SJCRH30 (cell line): ENCODE results near the gene LCLAT1. TPM values are rescaled to one million over a fixed set of nuclear protein-coding genes. Genes with fewer than 3 reads are reported as not detected.
A peak's percentile ranks its signal among the peaks of the same experiment; 100 is the strongest.
"Not testable (repeated sequence)": the region's sequence is repeated elsewhere in the genome, so short reads cannot be mapped to it uniquely, and the experiment has no call there.

ENCODE experiments used
- DNase-seq, 2 experiments: peaks; one replicate each; pipeline ENCODE4 v3.0.0-alpha.2; 2015 to 2020
- H3K27ac ChIP-seq: fragments of 250-450 bp; sonication (Bioruptor Pico); 2 replicates; pipeline ENCODE4 v1.5.1; 2020; ENCODE audit warnings: mild to moderate bottlenecking, moderate library complexity
- H3K27me3 ChIP-seq: fragments of 250-450 bp; sonication (Bioruptor Pico); 2 replicates; pipeline ENCODE4 v1.5.1; 2020; ENCODE audit warnings: mild to moderate bottlenecking, moderate library complexity
- H3K36me3 ChIP-seq: fragments of 250-450 bp; sonication (Bioruptor Pico); 2 replicates; pipeline ENCODE4 v1.5.1; 2020; ENCODE audit warnings: mild to moderate bottlenecking, moderate library complexity
- H3K4me1 ChIP-seq: fragments of 250-450 bp; sonication (Bioruptor Pico); 2 replicates; pipeline ENCODE4 v1.5.1; 2020; ENCODE audit warnings: mild to moderate bottlenecking, moderate library complexity
- H3K4me3 ChIP-seq: fragments of 250-450 bp; sonication (Bioruptor Pico); 2 replicates; pipeline ENCODE4 v1.5.1; 2020; ENCODE audit warnings: mild to moderate bottlenecking, moderate library complexity
- H3K9me3 ChIP-seq: fragments of 250-450 bp; sonication (Bioruptor Pico); replicated peaks from 2 replicates; pipeline ENCODE4 v1.5.1; 2020; ENCODE audit warnings: mild to moderate bottlenecking, moderate library complexity
- total RNA-seq: library from RNA; depleted of rRNA; stranded (reverse); fragments of >200 nt; shearing (Covaris generic); gene quantifications from 2 replicates; pipeline ENCODE4 v1.2.3, GENCODE V29; 2014

The LCLAT1 gene
- total RNA-seq, 1 experiment from 2014 or later: 35.9 TPM

DNA sequence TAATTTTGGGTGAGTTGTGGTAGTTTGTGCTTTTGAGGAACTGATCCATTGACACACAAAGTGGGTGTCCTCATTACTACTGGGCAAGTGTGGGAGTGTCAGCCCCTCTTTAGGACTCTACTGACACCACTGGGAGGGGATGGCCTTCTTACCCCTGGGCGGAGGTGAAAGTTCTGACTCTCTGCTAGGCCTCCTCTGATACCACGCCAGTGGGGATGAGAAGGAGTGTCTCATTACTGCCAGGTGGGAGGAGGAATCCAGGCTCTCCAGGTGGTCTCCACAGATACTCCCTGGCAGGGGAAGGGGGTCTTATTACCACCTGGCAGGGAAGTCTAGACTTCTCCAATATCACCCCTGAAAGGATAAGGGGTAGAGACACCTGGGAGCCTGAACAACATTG is 9.1 kb downstream of the LCLAT1 start:
- H3K9me3 ChIP-seq: no peaks in the 10 kb centered on the region
- DNase-seq: no peak
- H3K27me3 ChIP-seq: no peaks in the 10 kb centered on the region
- H3K4me3 ChIP-seq: no peak overlapping the region
- no peaks in the 10 kb centered on the region for H3K4me1 ChIP-seq
- H3K36me3 ChIP-seq: peaks cover 5% of the 10 kb centered on the region; the same call in 1 of the 2 replicates
- no peak overlapping the region for H3K27ac ChIP-seq

DNA sequence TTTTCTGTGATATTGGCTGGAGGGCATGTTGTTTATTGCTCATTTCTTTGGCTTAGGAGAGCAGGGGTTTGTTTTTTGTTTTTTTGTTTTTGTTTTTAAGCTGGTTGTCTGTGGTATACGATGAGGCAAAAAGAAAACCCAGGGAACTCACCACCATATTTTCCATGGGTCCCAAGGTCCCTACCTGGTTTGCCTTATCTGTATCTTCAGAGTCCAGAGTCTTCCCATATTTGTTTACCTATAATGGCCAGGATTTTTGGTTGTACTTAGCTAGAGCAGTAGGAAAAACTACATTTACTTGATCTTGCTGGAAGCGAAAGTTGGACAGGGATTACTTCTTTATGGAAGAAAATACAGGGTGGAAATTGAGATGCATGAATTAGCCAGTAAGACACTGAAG is 9.5 kb downstream of the LCLAT1 start:
- no peak overlapping the region for H3K4me3 ChIP-seq
- peaks cover 3% of the 10 kb centered on the region; the same call in 1 of the 2 replicates for H3K36me3 ChIP-seq
- no peaks in the 10 kb centered on the region for H3K9me3 ChIP-seq
- H3K27me3 ChIP-seq: no peaks in the 10 kb centered on the region
- no peak overlapping the region for H3K27ac ChIP-seq
- no peaks in the 10 kb centered on the region for H3K4me1 ChIP-seq
- DNase-seq: no peak

DNA sequence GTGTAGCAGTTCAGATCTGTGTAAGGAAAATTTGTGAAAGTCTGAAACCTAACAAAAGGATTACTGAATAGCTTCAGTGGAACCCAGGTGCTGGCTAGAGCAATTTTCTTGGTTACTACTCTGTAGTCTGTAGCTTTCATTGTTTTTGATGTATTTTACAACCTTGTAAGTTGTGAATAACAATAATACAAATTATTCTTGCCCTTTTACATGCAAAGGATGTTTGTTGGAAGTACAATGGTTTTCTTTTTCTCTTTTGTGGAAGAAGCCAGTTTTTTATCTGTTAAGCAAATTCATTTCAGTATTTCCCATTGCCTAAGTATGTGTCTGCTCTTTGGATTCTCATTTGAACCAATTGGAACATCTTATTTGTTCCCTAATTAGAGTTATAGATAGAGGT is 10.2 kb downstream of the LCLAT1 start:
- H3K27me3 ChIP-seq: no peaks in the 10 kb centered on the region
- no peaks in the 10 kb centered on the region for H3K4me1 ChIP-seq
- H3K4me3 ChIP-seq: no peak overlapping the region
- no peak overlapping the region for H3K27ac ChIP-seq
- peaks cover 3% of the 10 kb centered on the region; the same call in 1 of the 2 replicates for H3K36me3 ChIP-seq
- H3K9me3 ChIP-seq: no peaks in the 10 kb centered on the region
- no peak for DNase-seq

DNA sequence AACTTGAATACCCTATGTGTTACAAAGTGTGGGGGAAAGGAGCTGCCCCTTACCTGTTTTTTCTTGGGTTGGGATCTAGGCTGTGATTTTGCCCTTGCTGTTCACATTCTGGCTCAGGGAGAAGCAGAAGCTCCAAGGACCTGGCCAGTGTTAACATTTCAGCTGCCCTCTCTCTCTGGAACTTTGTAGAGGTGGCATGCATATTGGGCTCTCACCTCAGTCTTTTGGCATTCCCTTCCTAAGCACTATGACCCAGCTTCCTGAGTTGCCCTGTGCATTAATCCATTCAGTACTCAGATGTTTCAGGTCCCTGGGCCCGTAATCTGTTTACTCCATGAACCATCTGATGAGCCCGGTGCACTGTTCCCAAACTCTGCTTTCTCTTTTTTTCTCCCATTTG is 12.1 kb downstream of the LCLAT1 start:
- Histone ChIP-seq H3K4me1 (no peaks in the 10 kb centered on the region), H3K36me3 (peaks cover 10% of the 10 kb centered on the region), H3K27me3 (no peaks in the 10 kb centered on the region), H3K27ac (no peak overlapping the region), H3K4me3 (no peak overlapping the region), H3K9me3 (no peaks in the 10 kb centered on the region)
- DNase-seq: no peak

DNA sequence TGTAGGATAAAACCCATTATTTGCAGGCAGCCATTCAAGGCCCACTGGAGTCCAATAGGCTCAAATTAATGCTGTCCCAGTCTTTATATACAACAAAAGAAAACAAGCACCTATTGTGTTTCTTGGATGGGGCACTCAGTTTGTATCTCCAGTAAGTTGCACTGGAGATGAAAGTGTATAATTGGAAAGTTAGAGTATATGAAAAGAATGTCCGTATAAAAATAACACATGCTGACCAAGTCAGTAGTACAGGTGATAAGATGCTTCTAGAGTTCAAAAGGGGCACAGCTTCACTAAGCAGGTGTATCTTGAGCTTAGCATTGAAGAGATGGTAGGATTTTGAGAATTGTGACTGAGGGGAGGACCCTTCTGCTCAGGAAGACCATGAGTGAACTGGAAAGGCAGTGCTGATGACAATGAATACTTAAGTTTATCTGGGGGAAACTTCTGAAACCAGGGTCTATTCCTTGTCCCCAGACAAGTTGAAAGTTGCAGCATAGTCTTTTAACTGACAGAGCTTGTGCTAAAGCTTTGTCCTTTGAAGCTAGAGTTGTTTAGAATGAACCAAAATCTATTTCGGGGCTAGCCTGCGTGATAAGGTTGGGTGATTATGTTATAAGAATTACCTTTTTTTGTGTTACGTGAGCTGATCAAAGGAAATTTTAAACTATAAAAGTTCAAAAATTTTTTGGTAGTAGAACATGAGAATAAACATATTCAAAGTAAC is 15.2 kb downstream of the LCLAT1 start:
- H3K4me3 ChIP-seq: no peak overlapping the region
- H3K36me3 ChIP-seq: peaks cover 15% of the 10 kb centered on the region

DNA sequence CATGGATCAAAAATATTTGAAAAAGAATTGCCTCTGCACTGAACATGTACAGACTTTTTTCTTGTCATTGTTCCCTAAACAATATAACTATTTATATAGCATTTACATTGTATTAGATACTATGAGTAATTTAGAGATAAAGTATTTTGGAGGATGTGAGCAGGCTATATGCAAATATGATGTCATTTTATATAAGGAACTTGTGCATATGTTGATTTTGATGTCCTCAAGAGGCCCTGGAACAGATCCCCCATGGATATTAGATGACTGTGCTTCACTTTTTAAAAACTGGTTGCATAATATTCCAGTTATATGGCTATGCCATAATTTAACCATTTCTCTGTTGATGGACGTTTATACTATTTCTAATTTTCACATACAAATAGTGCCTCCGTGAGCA is 16.5 kb downstream of the LCLAT1 start:
- H3K4me3 ChIP-seq: no peak overlapping the region
- peaks cover 12% of the 10 kb centered on the region; the same call in 1 of the 2 replicates for H3K4me1 ChIP-seq
- no peaks in the 10 kb centered on the region for H3K27me3 ChIP-seq
- H3K27ac ChIP-seq: no peak overlapping the region
- DNase-seq: no peak
- H3K36me3 ChIP-seq: peaks cover 15% of the 10 kb centered on the region
- peaks cover 17% of the 10 kb centered on the region for H3K9me3 ChIP-seq

More for the DNA sequence above, 15.2 kb downstream of the LCLAT1 start:
- Histone ChIP-seq H3K27ac (no peak overlapping the region), H3K27me3 (no peaks in the 10 kb centered on the region), H3K9me3 (peaks cover 6% of the 10 kb centered on the region), H3K4me1 (peaks cover 9% of the 10 kb centered on the region; the same call in 1 of the 2 replicates)
- no peak for DNase-seq

DNA sequence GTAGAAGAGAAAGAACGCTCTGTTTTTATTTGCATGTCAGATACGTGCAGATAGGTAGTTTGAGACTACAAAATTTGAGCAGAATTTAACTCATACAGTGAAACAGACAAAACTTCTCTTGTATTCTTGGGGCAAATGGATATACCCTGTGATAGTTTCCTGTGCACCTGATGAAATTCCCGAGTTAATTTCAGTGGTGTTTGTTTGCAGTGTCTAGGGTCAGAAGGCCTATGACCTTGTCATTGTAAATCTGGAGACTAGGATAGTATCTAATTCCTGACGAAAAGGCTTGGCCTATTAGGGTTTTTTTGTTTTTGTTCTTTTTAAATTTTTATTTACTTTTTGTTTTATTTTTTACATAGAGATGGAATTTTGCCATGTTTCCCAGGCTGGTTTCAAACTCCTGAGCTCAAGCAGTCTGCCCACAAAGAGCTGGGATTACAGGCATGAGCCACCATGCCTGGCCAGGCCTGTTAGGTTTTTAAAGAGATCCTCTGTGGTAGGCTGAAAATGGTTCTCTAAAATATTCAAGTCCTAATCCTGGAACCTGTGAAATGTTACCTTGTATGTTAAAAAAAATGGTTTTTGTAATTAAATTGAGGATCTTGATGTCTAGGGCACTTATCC is 17.6 kb downstream of the LCLAT1 start:
- DNase-seq: peak in 1 of 2 experiments; percentile 15
- peaks cover 25% of the 10 kb centered on the region for H3K9me3 ChIP-seq
- H3K27me3 ChIP-seq: no peaks in the 10 kb centered on the region
- H3K36me3 ChIP-seq: peaks cover 13% of the 10 kb centered on the region
- H3K27ac ChIP-seq: no peak overlapping the region
- no peak overlapping the region for H3K4me3 ChIP-seq
- H3K4me1 ChIP-seq: peaks cover 12% of the 10 kb centered on the region; the same call in 1 of the 2 replicates

DNA sequence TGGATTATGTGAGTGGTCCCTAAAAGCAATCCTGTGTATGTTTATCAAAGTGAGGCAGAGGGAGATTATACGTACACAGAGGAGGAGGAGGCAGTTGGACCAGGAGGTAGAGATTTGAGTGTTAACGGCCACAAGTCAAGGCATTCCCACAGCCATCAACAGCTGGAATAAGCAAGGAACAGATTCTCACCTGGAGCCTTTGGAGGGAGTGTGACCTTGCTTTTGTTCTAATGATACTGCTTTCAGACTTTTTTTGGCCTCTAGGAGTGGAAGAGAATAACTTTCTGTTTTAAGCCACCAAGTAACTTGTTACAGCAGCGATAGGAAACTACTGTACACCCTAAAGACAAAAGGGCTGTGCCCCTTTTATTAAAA is 18.1 kb downstream of the LCLAT1 start:
- Histone ChIP-seq H3K4me1 (peaks cover 12% of the 10 kb centered on the region; the same call in 1 of the 2 replicates), H3K4me3 (no peak overlapping the region), H3K27ac (no peak overlapping the region), H3K27me3 (no peaks in the 10 kb centered on the region), H3K36me3 (peaks cover 12% of the 10 kb centered on the region), H3K9me3 (peaks cover 26% of the 10 kb centered on the region)
- peak in 1 of 2 experiments; percentile 51 for DNase-seq

DNA sequence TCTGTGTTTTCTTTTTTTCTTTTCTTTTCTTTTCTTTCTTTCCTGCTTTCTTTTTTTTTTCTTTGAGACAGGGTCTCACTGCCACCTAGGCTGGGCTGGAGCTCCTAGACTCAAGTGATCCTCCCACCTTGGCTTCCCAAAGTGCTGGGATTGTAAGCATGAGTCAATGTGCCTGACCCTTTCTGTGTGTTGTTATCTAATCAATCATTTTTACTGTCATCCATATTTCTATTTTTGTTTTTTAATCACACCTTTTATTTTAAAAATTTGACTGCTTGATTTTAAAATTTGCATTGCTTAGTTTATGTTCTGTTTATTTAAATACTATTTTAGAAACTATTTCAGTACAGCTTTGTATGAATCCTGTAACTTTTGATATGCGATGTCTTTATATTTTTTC is 19.2 kb downstream of the LCLAT1 start:
- peaks cover 31% of the 10 kb centered on the region for H3K9me3 ChIP-seq
- H3K36me3 ChIP-seq: peaks cover 14% of the 10 kb centered on the region
- H3K4me1 ChIP-seq: peaks cover 12% of the 10 kb centered on the region; the same call in 1 of the 2 replicates
- no peak overlapping the region for H3K4me3 ChIP-seq
- no peak for DNase-seq
- no peak overlapping the region for H3K27ac ChIP-seq
- no peaks in the 10 kb centered on the region for H3K27me3 ChIP-seq

DNA sequence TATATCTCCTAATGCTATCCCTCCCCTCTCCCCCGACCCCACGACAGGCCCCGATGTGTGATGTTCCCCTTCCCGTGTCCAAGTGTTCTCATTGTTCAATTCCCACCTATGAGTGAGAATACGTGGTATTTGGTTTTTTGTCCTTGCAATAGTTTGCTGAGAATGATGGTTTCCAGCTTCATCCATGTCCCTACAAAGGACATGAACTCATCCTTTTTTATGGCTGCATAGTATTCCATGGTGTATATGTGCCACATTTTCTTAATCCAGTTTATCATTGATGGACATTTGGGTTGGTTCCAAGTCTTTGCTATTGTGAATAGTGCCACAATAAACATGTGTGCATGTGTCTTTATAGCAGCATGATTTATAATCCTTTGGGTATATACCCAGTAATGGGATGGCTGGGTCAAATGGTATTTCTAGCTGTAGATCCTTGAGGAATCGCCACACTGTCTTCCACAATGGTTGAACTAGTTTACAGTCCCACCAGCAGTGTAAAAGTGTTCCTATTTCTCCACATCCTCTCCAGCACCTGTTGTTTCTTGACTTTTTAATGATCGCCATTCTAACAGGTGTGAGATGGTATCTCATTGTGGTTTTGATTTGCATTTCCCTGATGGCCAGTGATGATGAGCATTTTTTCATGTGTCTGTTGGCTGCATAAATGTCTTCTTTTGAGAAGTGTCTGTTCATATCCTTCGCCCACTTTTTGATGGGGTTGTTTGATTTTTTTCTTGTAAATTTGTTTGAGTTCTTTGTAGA is 20.2 kb downstream of the LCLAT1 start:
- DNase-seq, H3K27ac ChIP-seq, H3K27me3 ChIP-seq, H3K4me3 ChIP-seq: not testable (repeated sequence)
- H3K4me1 ChIP-seq: peaks cover 12% of the 10 kb centered on the region; the same call in 1 of the 2 replicates
- peaks cover 14% of the 10 kb centered on the region for H3K36me3 ChIP-seq
- H3K9me3 ChIP-seq: peaks cover 31% of the 10 kb centered on the region

DNA sequence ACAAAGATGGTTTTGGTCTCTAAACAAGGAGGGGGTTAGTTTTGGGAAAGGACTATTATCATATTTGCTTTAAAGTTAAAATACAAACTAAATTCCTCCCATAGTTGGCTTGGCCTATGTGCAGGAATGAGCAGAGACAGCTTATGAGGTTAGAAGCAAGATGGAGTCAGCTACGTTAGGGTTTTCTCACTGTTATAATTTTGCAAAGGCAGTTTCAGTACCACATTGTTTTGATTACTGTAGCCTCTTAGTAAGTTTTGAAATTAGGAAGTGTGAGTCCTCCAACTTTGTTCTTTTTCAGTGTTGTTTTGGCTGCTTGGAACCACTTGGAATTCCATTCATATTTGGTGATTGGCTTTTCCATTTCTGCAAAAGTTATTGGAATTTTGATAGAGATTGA is 23.4 kb downstream of the LCLAT1 start:
- no peak for DNase-seq
- Histone ChIP-seq H3K4me3 (no peak overlapping the region), H3K36me3 (peaks cover 7% of the 10 kb centered on the region), H3K27ac (no peak overlapping the region), H3K4me1 (peaks cover 7% of the 10 kb centered on the region; the same call in 1 of the 2 replicates), H3K27me3 (no peaks in the 10 kb centered on the region), H3K9me3 (peaks cover 31% of the 10 kb centered on the region)

DNA sequence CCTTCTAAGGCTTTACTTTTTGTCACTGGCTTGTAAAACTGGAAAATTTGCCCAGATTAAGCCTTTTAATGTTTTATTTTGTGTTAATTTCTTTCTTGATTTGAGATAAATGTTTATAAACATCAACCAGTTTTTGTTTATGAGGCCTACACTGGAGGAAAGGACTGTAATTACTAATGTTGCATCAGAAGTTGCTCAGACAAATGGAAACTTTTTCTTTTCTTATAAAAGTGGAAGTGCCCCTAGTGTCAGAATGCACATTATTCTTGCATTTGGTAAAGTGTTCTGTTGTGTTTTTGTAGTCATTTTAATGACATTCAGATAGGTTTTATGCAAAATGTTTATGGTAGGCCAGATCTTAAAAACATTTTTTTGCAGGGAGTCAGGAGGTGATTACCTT is 25.3 kb downstream of the LCLAT1 start:
- DNase-seq: no peak
- no peak overlapping the region for H3K27ac ChIP-seq

DNA sequence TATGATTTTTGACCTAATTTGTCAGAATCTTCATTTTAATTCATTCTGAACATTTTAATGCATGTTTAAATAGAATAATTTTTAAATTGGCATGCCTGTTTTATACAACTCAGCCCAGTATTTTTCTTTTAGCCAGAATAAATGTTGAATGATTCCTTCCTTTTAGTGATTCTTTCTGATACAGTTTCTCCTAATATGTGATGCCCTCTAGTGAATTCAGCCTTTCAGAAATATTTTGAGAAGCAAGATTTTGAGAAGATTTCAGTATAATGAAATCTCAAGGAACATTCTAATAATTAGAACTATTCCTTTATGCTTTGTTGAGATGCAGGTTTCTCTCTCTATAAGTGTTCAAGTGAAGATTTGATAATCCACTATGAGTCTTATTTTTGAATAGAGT is 28.5 kb downstream of the LCLAT1 start:
- Histone ChIP-seq H3K9me3 (peaks cover under 1% of the 10 kb centered on the region; the same call in 1 of the 2 replicates), H3K27me3 (no peaks in the 10 kb centered on the region), H3K27ac (no peak overlapping the region), H3K4me3 (no peak overlapping the region), H3K36me3 (no peaks in the 10 kb centered on the region), H3K4me1 (no peaks in the 10 kb centered on the region)
- no peak for DNase-seq

More for the DNA sequence above, 25.3 kb downstream of the LCLAT1 start:
- H3K4me3 ChIP-seq: no peak overlapping the region
- peaks cover 3% of the 10 kb centered on the region; the same call in 1 of the 2 replicates for H3K36me3 ChIP-seq
- H3K9me3 ChIP-seq: peaks cover 24% of the 10 kb centered on the region
- H3K27me3 ChIP-seq: no peaks in the 10 kb centered on the region
- peaks cover 3% of the 10 kb centered on the region; the same call in 1 of the 2 replicates for H3K4me1 ChIP-seq

DNA sequence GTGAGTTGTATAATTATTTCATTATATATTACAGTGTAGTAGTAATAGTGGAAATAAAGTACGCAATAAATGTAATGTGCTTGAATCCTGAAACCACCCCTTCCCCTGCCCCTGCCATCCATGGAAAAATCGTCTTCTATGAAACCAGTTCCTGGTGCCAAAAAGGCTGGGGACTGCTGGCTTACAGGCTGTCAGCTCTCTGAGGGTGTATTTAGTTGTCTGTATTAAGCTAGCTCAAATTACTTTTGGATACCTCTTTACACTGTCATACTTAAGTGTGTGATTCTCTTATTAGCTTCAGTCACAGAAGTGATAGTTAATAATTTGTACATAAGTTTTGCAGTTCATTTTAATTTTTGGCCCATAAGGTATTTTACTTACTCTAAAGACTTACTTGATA is 29.6 kb downstream of the LCLAT1 start:
- Histone ChIP-seq H3K4me1 (no peaks in the 10 kb centered on the region), H3K27me3 (no peaks in the 10 kb centered on the region), H3K9me3 (no peaks in the 10 kb centered on the region), H3K4me3 (no peak overlapping the region), H3K27ac (no peak overlapping the region), H3K36me3 (no peaks in the 10 kb centered on the region)
- DNase-seq: no peak
